Tibial nerve (tissue), 4 donors: ENCODE data around the gene TRIM40. TPM values are rescaled to one million over a fixed set of nuclear protein-coding genes. Genes with fewer than 3 reads are reported as not detected.
A peak's percentile ranks its signal among the peaks of the same experiment; 100 is the strongest.
"Not testable (repeated sequence)": the region's sequence is repeated elsewhere in the genome, so short reads cannot be mapped to it uniquely, and the experiment has no call there.

Experiments used
- DNase-seq, 2 donors: peaks; one replicate each; pipeline ENCODE4 v3.0.0-alpha.2; 2019; ENCODE audit warnings: low spot score in 2 of 2
- H3K27ac ChIP-seq, 4 donors: fragments of 200-600 bp; sonication (generic) in 3 of 4; one replicate each; pipeline ENCODE4 v1.5.1; 2017 to 2019; ENCODE audit warnings: mild to moderate bottlenecking in 1 of 4
- H3K27me3 ChIP-seq, 2 donors: fragments of 200-600 bp; sonication (generic) in 1 of 2; one replicate each; pipeline versions ENCODE4 v1.5.1 to v1.6.0; 2017 to 2019
- H3K36me3 ChIP-seq, 3 donors: fragments of 200-600 bp; sonication (generic); one replicate each; pipeline ENCODE4 v1.5.1; 2018 to 2019
- H3K4me1 ChIP-seq, 4 donors: fragments of 200-600 bp; sonication (generic) in 3 of 4; one replicate each; pipeline ENCODE4 v1.5.1; 2017 to 2019
- H3K4me3 ChIP-seq, 4 donors: fragments of 200-600 bp; sonication (generic) in 3 of 4; one replicate each; pipeline ENCODE4 v1.5.1; 2017 to 2019; ENCODE audit warnings: mild to moderate bottlenecking in 1 of 4, moderate library complexity in 1 of 4
- H3K9me3 ChIP-seq, 4 donors: fragments of 200-600 bp; sonication (generic) in 3 of 4; one replicate each; pipeline ENCODE4 v1.5.1; 2017 to 2019
- CTCF ChIP-seq, 5 experiments: fragments of 200-600 bp in 3 of 5; fragments of 450-650 bp in 2 of 5; sonication (generic) in 3 of 5; IDR thresholded peaks; one replicate each; pipeline ENCODE4 v1.5.1; 2016 to 2019; ENCODE audit warnings: antibody characterized with exemption in 5 of 5, mild to moderate bottlenecking in 3 of 5, moderate library complexity in 2 of 5
- EP300 ChIP-seq, 2 donors: sonication (generic); formaldehyde crosslinking; IDR thresholded peaks; one replicate each; pipeline ENCODE4 v1.6.1; 2017; ENCODE audit warnings: antibody characterized with exemption in 2 of 2, mild to moderate bottlenecking in 1 of 2
- POLR2A ChIP-seq, 2 donors: fragments of 450-650 bp; IDR thresholded peaks; one replicate each; pipeline ENCODE4 v1.6.1; 2017; ENCODE audit warnings: antibody characterized with exemption in 2 of 2, mild to moderate bottlenecking in 2 of 2, moderate library complexity in 2 of 2
- WGBS, 2 donors: methylation state at CpG; one replicate each; pipeline ENCODE4 v1.1.5; 2018; 5-methylcytosine and 5-hydroxymethylcytosine counted together
- total RNA-seq, 4 donors: library from RNA; depleted of rRNA; stranded (reverse); fragments of >200 nt; gene quantifications; one replicate each; pipeline ENCODE4 v1.1.0, GENCODE V29; 2016

Gene TRIM40
- total RNA-seq, 4 donors from 2014 or later: not detected

- no peak for DNase-seq
- 75 to 80% methylated on average over 12 of the region's 12 CpGs for WGBS, 2 donors
- H3K27ac ChIP-seq: peak overlapping the region in 1 of 4 donors; percentile 30
- H3K4me3 ChIP-seq: no peak overlapping the region
- TF ChIP-seq POLR2A (IDR thresholded peaks at IDR 0.05): no peak
- no peak for TF ChIP-seq EP300 (IDR thresholded peaks at IDR 0.05)
- no peaks in the 10 kb centered on the region for H3K4me1 ChIP-seq
- no peaks in the 10 kb centered on the region for H3K36me3 ChIP-seq
- H3K9me3 ChIP-seq: no peaks in the 10 kb centered on the region
- peaks cover 0 to 13% of the 10 kb centered on the region in 2 donors for H3K27me3 ChIP-seq
Measured at GRCh38 chr6:30162265-30163089, 26.5 kb downstream of the TRIM40 start.

GRCh38 chr6:30163090-30163917 lies 27.4 kb downstream of the TRIM40 start, which contains the start of gene TRIM15:
Gene TRIM15 (plus strand): TSS chr6:30163546. CDS start chr6:30163685, 139 bp downstream.
- TF ChIP-seq CTCF (IDR thresholded peaks at IDR 0.05) (no peak), EP300 (IDR thresholded peaks at IDR 0.05) (no peak), POLR2A (IDR thresholded peaks at IDR 0.05) (no peak)
- Histone ChIP-seq H3K4me1 (no peaks in the 10 kb centered on the region), H3K27ac (peak within 1 kb of the TSS in 1 of 4 donors; percentile 71), H3K36me3 (no peaks in the 10 kb centered on the region), H3K27me3 (peaks cover 0 to 21% of the 10 kb centered on the region in 2 donors), H3K4me3 (peak within 1 kb of the TSS in 1 of 4 donors; percentile 15), H3K9me3 (no peaks in the 10 kb centered on the region)
- 73 to 75% methylated on average over 30 of the region's 31 CpGs for WGBS, 2 donors
- no peak for DNase-seq

GRCh38 chr6:30163918-30164654 lies 28.1 kb downstream of the TRIM40 start:
- Histone ChIP-seq H3K9me3 (no peaks in the 10 kb centered on the region), H3K27ac (peak overlapping the region in 1 of 4 donors; percentile 71), H3K4me3 (peak overlapping the region in 1 of 4 donors; percentile 15), H3K36me3 (no peaks in the 10 kb centered on the region), H3K27me3 (peaks cover 0 to 24% of the 10 kb centered on the region in 2 donors), H3K4me1 (no peaks in the 10 kb centered on the region)
- 88% methylated on average over 15 to 16 of the region's 16 CpGs for WGBS, 2 donors
- TF ChIP-seq CTCF (IDR thresholded peaks at IDR 0.05) (no peak), EP300 (IDR thresholded peaks at IDR 0.05) (no peak), POLR2A (IDR thresholded peaks at IDR 0.05) (no peak)
- DNase-seq: no peak

- no peaks in the 10 kb centered on the region for H3K36me3 ChIP-seq
- no peaks in the 10 kb centered on the region for H3K9me3 ChIP-seq
- TF ChIP-seq EP300 (IDR thresholded peaks at IDR 0.05) (no peak), CTCF (IDR thresholded peaks at IDR 0.05) (no peak), POLR2A (IDR thresholded peaks at IDR 0.05) (no peak)
- H3K27ac ChIP-seq: no peak overlapping the region
- peaks cover 0 to 27% of the 10 kb centered on the region in 2 donors for H3K27me3 ChIP-seq
- DNase-seq: no peak
- H3K4me3 ChIP-seq: no peak overlapping the region
- H3K4me1 ChIP-seq: peaks cover 0 to 1% (median 0%) of the 10 kb centered on the region in 4 donors
- WGBS, 2 donors: 77 to 84% methylated on average over 4 of the region's 4 CpGs
Measured at GRCh38 chr6:30164714-30165113, 28.8 kb downstream of the TRIM40 start.

- not testable (repeated sequence) for H3K27ac ChIP-seq, H3K36me3 ChIP-seq, H3K4me1 ChIP-seq, H3K4me3 ChIP-seq, H3K9me3 ChIP-seq, DNase-seq
- H3K27me3 ChIP-seq: peaks cover 0 to 31% of the 10 kb centered on the region in 2 donors
- WGBS, 2 donors: 97 to 100% methylated on average over 1 of the region's 1 CpG
Measured at GRCh38 chr6:30165238-30165637, 29.3 kb downstream of the TRIM40 start.
